Glutamatergic neuron (in vitro differentiated cells): Measurements from ENCODE around the gene ADCY5. TPM values are rescaled to one million over a fixed set of nuclear protein-coding genes. Genes with fewer than 3 reads are reported as not detected.

Experiments used
- DNase-seq: peaks from one replicate; pipeline ENCODE4 v3.0.0; 2022
- H3K27ac Mint-ChIP-seq: one replicate; pipeline ENCODE4 v1.8.0; 2020; ENCODE audit warnings: mild to moderate bottlenecking, mixed read lengths, inconsistent platforms; ENCODE audit not compliant: unreplicated experiment
- H3K27me3 Mint-ChIP-seq: one replicate; pipeline ENCODE4 v1.8.0; 2020; ENCODE audit warnings: mild to moderate bottlenecking, moderate library complexity, mixed read lengths, inconsistent platforms; ENCODE audit not compliant: unreplicated experiment
- H3K36me3 Mint-ChIP-seq: one replicate; pipeline ENCODE4 v1.8.0; 2020; ENCODE audit warnings: mild to moderate bottlenecking, mixed read lengths, inconsistent platforms; ENCODE audit not compliant: unreplicated experiment
- H3K4me1 Mint-ChIP-seq: one replicate; pipeline ENCODE4 v1.8.0; 2020; ENCODE audit warnings: mild to moderate bottlenecking, low read depth, mixed read lengths, inconsistent platforms; ENCODE audit not compliant: unreplicated experiment
- H3K4me3 Mint-ChIP-seq: one replicate; pipeline ENCODE4 v1.8.0; 2020; ENCODE audit warnings: mild to moderate bottlenecking, mixed read lengths, inconsistent platforms; ENCODE audit not compliant: unreplicated experiment
- H3K9me3 Mint-ChIP-seq: one replicate; pipeline ENCODE4 v1.8.0; 2020; ENCODE audit warnings: mild to moderate bottlenecking, moderate library complexity, mixed read lengths, inconsistent platforms; ENCODE audit not compliant: unreplicated experiment
- total RNA-seq: library from RNA; stranded (reverse); fragmentation: NEBNext Ultra II Directional; extraction: Animal tissue kit (Norgen Biotek cat#: 25700); gene quantifications from one replicate; pipeline ENCODE4 v1.2.1, GENCODE V29; 2021; ENCODE audit not compliant: unreplicated experiment
- TF ChIP-seq, protein P1 (sequence below): fragments of 200-600 bp; sonication (generic); IDR thresholded peaks from one replicate; pipeline ENCODE4 v1.5.0; 2021; ENCODE audit not compliant: partially characterized antibody, unreplicated experiment

The ADCY5 gene
- total RNA-seq, 1 donor from 2014 or later, result 2.1 TPM

DNA sequence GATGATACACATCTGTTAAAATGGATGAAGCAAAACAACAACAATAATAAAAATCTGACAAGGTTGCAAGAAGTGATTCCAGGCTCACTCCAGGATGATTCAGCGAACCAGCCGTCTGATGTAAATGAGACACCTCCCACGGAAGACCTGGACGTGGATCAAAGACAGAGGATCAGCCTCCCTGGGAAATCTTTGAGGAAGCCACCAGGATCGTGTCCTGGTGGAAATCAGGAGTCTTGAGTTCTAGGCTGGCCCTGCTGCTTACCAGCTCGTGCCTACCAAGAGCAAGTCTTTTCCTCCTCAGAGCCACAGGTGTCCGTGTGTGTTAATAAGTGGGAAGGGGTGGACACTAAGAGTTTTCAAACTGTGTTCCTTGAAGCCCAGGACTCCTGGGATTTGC is 15.3 kb upstream of the ADCY5 start:
- TF ChIP-seq, protein P1, sequence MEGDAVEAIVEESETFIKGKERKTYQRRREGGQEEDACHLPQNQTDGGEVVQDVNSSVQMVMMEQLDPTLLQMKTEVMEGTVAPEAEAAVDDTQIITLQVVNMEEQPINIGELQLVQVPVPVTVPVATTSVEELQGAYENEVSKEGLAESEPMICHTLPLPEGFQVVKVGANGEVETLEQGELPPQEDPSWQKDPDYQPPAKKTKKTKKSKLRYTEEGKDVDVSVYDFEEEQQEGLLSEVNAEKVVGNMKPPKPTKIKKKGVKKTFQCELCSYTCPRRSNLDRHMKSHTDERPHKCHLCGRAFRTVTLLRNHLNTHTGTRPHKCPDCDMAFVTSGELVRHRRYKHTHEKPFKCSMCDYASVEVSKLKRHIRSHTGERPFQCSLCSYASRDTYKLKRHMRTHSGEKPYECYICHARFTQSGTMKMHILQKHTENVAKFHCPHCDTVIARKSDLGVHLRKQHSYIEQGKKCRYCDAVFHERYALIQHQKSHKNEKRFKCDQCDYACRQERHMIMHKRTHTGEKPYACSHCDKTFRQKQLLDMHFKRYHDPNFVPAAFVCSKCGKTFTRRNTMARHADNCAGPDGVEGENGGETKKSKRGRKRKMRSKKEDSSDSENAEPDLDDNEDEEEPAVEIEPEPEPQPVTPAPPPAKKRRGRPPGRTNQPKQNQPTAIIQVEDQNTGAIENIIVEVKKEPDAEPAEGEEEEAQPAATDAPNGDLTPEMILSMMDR, result no peak
- Mint-ChIP-seq H3K9me3 (peaks cover 2% of the 10 kb centered on the region), H3K27ac (no peak overlapping the region), H3K36me3 (no peaks in the 10 kb centered on the region), H3K4me1 (no peaks in the 10 kb centered on the region), H3K4me3 (no peak overlapping the region), H3K27me3 (peaks cover 2% of the 10 kb centered on the region)
- DNase-seq, result no peak

DNA sequence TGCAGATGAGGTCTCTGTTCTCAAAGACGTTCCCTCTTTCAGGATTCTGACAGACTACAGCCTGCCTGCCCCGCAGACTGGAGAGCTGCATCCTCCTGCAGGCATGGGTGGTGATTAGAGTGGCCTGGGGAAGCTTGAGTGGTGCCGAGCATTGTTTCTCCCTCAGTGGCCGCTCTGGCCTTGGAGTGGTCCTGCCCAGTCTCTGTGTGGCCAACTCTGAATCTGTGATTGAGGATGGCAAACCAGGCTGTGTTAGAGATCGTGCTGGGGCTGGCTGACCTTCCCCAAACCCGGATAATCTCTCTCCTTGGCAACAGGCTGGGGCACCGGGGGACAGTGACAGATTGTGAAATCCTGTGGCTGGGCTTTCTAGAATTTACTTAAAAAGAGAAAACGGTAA is 11.0 kb upstream of the ADCY5 start:
- H3K27ac Mint-ChIP-seq, result no peak overlapping the region
- no peaks in the 10 kb centered on the region for H3K36me3 Mint-ChIP-seq
- peaks cover 2% of the 10 kb centered on the region for H3K9me3 Mint-ChIP-seq
- peaks cover 6% of the 10 kb centered on the region for H3K27me3 Mint-ChIP-seq
- TF ChIP-seq, protein P1, result no peak
- no peak for DNase-seq
- no peaks in the 10 kb centered on the region for H3K4me1 Mint-ChIP-seq
- H3K4me3 Mint-ChIP-seq, result no peak overlapping the region

DNA sequence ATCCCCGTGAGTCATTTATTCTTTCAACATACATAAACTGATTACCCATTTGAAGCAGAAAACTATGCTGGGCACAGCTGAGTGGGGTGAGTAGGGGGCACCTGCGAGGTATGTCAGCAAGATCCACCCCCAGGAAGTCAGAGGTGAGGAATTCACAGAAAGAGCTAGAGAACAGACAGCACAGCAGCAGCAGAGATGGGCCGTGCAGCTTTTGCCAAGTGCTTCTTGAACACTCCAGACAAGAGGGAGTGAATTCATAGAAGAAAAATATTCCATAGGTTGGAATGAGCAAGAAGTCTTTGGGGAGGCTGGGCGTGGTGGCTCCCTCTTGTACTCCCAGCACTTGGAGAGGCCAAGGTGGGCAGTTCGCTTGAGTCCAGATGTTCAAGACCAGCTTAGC is 9.4 kb upstream of the ADCY5 start:
- TF ChIP-seq, protein P1, result no peak
- H3K27me3 Mint-ChIP-seq, result peaks cover 11% of the 10 kb centered on the region
- H3K4me3 Mint-ChIP-seq, result no peak overlapping the region
- no peak for DNase-seq
- no peaks in the 10 kb centered on the region for H3K4me1 Mint-ChIP-seq
- H3K27ac Mint-ChIP-seq, result no peak overlapping the region
- no peaks in the 10 kb centered on the region for H3K9me3 Mint-ChIP-seq
- no peaks in the 10 kb centered on the region for H3K36me3 Mint-ChIP-seq

DNA sequence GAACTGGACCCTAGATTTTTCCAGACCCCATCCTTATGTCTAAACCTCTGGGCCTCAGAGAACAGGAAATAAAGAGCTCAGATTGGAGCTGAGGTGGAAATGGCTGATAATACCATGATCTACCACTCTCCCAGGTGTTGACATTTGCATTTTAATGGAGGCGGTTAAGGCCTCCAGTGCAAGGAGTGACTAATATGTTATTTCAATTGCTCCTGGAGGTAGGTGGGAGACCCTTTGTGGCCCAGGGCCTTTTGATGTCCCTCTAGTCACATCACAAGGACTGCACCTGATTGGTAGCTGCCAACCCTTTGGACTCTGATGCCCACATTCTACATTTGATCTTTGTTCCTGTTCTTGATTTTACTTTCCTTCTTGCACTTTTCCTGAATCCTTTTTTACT is 9.0 kb upstream of the ADCY5 start:
- Mint-ChIP-seq H3K9me3 (no peaks in the 10 kb centered on the region), H3K4me1 (no peaks in the 10 kb centered on the region), H3K4me3 (no peak overlapping the region), H3K36me3 (no peaks in the 10 kb centered on the region), H3K27me3 (peaks cover 11% of the 10 kb centered on the region), H3K27ac (no peak overlapping the region)
- TF ChIP-seq, protein P1, result no peak
- DNase-seq, result no peak

DNA sequence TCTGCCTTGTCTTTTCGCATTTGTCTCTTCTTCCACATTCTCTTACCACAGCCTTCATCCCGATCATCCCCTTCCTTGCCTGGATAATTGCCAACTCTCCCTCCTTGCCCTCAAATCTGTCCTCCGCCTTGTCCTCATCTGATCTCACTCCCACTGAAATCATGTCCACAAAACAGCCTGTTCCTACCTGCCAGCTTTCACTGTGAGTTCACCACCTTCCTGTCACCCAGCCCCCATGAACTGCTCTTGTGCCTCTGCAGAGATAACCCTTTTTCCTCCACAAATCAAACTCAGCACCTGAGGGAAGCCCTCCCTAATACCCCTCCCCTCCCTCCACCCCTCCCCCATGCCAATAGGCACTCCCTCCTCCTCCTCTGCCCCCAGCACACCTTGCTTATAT is 4.8 kb upstream of the ADCY5 start:
- DNase-seq, result no peak
- TF ChIP-seq, protein P1, result no peak
- peaks cover 22% of the 10 kb centered on the region for H3K27me3 Mint-ChIP-seq
- no peaks in the 10 kb centered on the region for H3K36me3 Mint-ChIP-seq
- no peak overlapping the region for H3K4me3 Mint-ChIP-seq
- peaks cover 1% of the 10 kb centered on the region for H3K9me3 Mint-ChIP-seq
- no peaks in the 10 kb centered on the region for H3K4me1 Mint-ChIP-seq
- no peak overlapping the region for H3K27ac Mint-ChIP-seq
